GM12801 (cell line): Measurements from ENCODE around the gene TBCK.

ENCODE experiments used
- TF ChIP-seq, protein P1 (sequence below): IDR thresholded peaks from one replicate; pipeline ENCODE4 v1.5.1; 2011; ENCODE audit warnings: control low read depth; ENCODE audit not compliant: insufficient read length; ENCODE audit errors: extremely low read depth

The TBCK gene

DNA sequence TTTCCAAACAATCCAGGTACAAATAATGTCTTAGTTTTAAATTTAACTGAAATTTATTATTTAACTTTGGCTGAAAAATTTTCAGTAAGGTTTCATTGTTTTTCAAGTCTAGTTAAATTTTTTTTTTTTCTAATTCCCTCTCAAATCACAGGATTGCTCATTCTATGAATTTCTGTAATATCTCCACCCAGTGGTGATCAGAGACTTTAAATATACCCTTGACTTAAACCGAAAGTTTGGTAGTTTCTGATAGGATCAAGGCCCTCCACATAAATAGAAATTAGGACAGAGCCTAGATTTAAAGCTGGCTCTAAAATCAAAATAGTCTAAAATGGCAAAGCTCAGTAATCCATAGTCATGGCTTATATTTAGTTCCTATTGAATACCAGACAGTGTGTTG, 175.4 kb downstream of the TBCK start:
- TF ChIP-seq, protein P1, sequence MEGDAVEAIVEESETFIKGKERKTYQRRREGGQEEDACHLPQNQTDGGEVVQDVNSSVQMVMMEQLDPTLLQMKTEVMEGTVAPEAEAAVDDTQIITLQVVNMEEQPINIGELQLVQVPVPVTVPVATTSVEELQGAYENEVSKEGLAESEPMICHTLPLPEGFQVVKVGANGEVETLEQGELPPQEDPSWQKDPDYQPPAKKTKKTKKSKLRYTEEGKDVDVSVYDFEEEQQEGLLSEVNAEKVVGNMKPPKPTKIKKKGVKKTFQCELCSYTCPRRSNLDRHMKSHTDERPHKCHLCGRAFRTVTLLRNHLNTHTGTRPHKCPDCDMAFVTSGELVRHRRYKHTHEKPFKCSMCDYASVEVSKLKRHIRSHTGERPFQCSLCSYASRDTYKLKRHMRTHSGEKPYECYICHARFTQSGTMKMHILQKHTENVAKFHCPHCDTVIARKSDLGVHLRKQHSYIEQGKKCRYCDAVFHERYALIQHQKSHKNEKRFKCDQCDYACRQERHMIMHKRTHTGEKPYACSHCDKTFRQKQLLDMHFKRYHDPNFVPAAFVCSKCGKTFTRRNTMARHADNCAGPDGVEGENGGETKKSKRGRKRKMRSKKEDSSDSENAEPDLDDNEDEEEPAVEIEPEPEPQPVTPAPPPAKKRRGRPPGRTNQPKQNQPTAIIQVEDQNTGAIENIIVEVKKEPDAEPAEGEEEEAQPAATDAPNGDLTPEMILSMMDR = no peak

DNA sequence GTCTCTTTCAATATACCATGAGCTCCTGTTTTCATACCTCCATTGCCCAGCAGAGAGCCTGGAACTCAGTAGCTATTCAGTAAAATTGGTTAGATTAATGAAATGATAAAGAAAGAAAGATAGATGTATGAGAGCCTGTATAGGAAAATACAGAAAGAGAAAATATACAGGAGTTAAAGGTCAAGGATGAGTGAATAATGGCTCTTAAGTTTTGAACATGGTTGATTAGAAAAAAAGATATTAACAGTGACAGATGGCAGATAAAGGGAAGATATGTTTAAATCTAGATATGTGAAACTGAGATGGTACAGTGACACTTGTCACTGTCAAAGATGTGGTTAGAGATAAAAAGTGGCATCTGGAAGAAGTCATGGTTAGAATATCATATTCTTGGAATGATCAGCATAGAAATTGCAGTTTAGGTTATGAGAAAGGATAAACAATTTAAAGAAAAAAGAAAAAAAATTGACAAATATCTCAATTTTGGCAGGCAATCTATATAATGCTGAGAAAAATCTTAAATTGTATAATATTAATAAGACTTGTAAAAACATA, 179.2 kb downstream of the TBCK start:
- TF ChIP-seq, protein P1 = no peak

DNA sequence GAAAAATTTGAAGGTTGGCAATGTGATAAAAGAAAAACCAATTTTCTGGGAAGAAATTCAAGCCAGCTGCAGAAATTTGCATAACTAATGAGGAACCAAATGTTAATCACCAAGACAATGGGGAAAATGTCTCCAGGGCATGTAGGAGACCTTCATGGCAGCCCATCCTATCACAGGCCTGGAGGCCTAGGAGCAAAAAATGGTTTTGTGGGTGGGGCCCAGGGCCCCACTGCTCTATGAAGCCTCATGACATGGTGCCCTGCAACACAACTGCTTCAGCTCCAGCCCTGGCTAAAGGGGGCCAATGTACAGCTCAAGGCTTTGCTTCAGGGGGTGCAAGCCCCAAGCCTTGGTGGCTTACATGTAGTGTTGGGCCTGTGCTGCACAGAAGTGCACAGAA, 184.0 kb downstream of the TBCK start:
- TF ChIP-seq, protein P1 = no peak

DNA sequence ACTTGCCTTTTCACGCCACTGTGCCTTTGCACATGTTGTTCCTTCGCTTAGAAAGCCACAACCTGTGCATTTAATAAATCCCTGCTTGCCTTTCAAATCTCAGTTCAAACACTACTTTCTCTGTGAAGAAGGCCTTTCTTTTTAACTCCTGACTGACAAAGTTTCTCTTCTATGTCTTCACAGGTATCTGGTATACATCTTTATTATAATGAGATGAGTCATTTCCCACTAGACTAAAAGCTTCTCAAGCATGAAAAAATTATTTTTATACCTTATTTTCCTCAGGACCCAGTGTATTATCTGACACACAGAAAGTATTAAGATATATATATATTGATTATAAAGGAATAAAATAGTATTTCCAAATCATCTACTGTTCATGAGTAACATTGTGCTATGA, 189.9 kb downstream of the TBCK start:
- TF ChIP-seq, protein P1 = no peak

DNA sequence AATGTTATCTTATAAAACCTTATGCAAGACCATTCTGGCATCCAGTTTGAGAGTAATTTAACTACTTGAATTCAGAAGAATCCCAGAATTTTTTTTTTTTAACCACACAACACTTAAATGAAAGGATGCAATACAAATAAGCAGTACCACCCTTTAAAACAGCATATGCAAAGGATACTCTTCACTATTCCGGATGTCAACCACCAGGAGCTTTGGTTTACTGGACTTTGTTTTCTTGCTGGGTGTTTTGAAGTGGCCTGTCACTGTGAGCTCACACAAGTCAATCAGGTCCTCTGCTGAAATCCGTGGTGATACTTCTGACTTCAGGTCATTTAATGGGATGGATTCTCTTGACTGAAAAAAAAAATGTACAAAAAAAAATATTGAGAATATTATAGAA, 200.0 kb downstream of the TBCK start:
- TF ChIP-seq, protein P1 = no peak

DNA sequence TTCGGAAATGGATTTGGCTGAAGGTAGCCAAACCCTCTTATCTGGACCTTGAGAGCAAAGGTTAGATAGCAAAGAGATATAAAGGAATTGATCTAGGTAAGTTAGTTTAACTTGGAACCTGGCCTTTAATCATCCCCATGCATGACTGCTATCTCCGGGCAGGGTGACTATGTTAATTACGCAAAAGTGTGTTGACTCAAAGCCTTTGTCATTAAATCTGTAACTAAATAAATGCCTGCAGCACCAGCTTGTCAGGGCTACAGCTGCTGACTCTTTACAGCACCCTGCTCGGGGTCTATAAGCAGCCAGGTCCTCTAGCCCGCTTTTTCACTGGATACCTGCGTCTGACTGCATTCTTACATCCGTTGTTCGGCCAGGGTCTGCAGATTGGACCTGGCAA, 201.7 kb downstream of the TBCK start:
- TF ChIP-seq, protein P1 = no peak

DNA sequence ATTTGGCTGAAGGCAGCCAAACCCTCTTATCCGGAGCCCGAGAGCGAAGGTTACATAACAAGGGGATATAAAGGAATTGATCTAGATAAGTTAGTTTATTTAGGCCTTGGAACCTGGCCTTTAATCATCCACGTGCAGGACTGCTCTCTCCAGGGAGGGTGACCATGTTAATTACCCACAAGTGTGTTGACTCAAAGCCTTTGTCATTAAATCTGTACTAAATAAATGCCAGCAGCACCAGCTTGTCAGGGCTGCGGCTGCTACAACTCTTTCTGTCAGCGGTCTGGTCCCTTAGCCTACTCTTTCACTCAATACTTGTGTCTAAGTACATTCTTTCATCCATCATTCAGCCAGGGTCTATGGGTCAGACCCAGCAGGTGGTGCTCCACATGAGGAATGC, 206.1 kb downstream of the TBCK start:
- TF ChIP-seq, protein P1 = no peak
